Fibroblast of upper back skin (primary cell): ENCODE data around the gene ARG2.
"Not testable (repeated sequence)": the region's sequence is repeated elsewhere in the genome, so short reads cannot be mapped to it uniquely, and the experiment has no call there.

Experiments
- DNase-seq: peaks from one replicate; pipeline ENCODE4 v3.0.0-alpha.2; 2013

The ARG2 gene

DNA sequence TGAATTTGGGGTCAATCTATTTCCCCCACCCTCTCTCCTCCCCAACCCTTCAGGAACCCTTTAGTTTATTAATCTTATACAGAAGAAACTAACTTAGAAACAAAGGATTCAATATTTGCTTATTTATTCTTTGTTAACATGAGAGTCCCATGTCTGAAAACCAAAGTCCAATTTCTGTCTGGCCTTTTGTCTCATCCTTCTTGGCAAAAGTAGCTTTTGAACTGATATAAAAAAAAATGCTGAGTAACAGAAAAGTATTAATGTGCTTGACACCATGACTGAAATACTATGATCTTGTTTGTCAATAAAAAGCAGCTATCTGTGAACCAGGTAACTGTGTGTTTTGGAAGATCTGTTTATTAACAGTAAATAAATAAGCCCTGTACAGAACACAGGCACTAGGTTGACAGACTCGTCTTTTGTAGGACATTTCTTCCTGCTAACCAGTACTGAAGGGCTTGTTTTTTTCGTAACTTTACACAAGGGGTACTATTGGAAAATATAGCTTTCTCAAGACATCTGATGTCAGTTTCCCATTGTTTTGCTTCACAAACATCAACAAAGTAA, 30.4 kb upstream of the ARG2 start:
- DNase-seq, result no peak

DNA sequence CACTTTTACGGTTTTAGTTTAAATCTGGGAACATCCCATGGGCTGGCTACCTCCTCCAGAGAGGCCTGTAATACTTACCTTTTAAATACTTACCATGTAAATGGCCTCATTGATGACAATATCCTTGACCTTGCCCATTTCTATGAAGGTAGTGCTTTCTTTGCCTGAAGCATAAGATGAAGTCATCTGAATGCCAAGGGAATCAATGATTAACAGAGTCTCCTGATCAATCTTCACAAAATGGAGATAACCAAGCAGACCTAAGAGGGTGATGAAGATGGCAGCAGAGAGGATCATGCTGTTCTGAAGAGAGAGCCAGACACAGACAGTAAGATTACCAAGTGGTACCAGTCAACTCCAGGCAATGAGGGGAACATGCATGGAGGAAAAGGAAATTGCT, 26.1 kb upstream of the ARG2 start:
- DNase-seq, result not testable (repeated sequence)

DNA sequence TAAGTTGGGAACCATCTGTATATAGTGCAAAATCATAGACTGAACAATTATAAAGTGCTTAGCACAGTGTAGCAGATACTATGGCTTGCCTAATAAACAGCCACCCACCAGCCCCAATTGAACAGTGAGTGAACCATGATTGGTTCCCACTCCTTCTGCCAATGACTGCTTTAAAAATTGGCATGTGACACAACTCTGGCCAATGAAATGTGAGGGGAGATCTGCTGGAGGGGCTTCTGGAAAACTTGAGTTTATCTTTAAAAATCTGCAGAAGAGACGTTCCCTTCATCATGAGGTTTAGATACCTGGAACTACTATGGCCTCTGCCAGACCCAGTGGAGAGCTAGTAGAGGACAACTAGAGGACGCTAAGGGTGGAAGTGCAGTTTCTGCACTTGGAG, 24.3 kb upstream of the ARG2 start:
- DNase-seq, result no peak

DNA sequence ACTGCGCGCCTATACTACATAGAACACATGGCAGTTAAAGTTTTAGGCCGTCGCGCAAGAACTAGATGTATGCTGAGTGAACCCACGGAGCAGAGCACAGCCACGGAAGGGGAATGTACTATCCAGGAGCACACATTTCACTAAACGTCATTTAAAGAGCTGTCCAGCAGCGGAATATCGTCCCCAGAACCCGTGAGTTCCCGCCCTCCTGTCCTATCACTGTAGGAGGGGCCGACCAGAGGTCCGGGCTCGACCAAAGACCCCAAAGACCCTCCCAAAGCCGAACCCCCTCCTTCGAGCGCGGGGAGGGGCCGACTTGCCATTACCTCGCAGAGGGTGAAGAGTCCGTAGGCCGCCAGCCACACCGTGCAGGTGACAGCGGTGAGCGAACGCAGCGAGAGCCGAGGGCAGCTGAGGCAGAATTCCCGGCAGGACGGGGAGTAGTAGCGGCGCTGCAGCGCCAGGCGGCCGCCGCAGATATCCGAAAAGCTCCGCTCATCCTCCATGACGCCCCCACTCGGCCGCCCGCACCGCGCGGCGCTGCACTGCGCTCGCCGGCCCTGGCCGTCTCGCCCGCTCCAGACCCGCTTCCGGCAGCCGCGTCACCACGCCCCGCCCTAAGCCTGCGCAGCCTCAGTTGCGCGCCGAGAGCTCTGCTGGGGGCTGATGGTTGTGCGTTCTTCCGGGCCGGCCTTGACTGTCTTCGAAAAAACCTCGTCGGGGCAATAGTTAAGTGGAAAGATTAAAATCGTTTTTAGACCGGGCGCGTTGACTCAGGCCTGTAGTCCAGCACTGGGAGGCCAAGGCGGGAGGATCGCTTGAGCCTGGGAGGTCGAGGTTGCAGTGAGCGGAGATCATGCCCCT, 19.8 kb upstream of the ARG2 start, which contains the start of gene PIGH:
TSS of gene PIGH (minus strand) at position 571 of the 864 bp plus-strand sequence. CDS start at position 506, 65 bp downstream.
- DNase-seq, result peak; percentile 86

DNA sequence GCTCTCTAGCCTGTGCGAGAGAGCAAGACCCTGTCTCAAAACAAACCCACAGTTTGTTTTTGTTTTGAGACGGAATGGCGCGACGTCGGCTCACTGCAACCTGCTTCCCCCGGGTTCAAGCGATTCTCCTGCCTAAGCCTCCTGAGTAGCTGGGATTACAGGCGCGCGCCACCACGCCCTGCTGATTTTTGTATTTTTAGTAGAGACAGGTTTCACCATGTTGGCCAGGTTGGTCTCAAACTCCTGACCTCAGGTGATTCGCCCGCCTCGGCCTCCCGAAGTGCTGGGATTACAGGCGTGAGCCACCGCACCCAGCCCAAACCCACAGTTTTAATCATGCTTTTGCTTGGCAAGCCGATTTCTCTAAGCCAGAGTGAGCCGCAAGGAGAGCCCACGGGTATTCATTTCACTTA, 19.2 kb upstream of the ARG2 start:
- not testable (repeated sequence) for DNase-seq

DNA sequence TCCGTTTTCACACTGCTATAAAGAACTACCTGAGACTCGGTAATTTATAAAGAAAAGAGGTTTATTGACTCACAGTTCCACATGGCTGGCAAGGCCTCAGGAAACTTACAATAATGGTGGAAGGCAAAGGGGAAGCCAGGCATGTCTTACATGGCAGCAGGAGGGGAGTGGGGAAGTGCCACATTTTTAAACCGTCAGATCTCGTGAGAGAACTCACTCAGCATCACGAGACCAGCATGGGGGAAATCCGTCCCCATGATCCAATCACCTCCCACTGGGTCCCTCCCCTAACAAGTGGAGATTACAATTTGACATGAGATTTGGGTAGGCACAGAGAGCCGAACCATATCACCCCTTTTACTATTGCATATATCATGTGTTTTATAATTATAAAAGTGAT, 17.6 kb upstream of the ARG2 start:
- DNase-seq, result no peak

DNA sequence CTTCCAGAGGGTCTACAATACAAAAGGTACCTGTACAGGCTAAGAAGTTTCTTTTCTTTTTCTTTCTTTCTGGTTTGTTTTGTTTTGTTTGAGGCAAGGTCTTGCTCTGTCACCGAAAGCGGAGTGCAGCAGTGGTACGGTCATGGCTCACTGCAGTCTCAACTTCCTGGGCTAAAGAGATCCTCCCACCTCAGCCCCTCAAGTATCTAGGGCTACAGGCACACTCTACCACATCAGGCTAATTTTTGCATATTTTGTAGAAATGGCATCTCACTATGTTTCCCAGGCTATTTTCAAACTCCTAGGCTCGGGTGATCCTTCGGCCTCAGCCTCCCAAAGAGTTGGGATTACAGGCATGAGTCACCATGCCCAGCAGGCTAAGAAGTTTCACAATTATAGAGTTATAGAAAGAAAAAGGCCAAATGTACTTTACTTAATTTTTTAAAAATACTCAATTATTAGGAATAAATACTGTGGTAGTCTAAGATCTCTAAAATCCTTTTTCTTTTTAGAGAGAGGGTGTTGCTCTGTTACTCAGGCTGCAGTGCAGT, 16.6 kb upstream of the ARG2 start:
- DNase-seq, result no peak

DNA sequence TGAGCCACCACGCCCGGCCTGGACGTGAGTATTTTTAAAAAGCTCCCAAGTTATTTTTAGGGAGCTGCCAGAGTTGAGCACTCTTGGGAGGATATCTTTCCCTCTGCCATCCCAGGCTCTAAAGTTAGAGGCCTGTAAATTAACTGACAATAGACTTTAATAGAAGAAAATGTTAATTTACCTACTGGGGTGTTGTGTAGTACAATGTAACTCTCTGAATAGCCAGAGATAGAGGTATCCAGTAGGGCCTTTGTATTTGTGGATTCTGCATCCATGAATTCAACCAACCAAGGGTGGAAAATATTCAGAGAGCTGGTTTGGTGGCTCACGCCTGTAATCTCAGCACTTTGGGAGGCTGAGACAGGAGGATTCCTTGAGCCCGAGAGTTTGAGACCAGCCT, 12.1 kb upstream of the ARG2 start:
- no peak for DNase-seq

DNA sequence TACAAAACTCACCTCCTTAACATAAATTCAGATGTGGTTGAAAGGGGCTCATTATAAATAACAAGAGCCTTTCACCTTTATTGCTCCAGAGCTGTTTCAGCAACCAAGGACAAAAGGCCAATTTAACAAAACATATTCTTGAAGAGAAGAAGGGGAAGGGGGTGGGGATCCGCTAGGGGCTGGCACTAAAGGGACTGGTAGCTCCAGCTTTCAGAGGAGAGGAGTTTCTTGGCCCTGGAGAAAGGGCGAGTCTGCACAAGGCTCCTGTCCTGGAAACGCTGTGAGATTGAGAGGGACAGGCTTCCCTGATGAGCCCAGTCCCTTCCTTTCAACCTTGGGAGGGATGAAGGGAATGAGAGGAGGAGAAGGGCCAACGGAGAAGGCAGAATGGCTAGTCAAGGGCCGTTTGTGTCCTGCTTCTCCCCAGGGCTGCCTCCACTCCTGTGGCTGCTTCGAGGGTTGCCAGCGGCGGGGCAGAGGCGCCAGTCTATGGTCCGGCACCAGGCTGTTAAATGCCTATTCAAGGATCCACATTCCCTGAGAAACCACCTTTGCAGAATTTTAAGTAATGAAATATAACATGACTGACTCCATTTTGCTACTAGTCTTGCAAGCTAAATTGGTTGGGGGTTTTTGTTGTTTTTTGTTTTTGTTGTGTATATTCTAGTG, 9.9 kb upstream of the ARG2 start:
- DNase-seq, result no peak

DNA sequence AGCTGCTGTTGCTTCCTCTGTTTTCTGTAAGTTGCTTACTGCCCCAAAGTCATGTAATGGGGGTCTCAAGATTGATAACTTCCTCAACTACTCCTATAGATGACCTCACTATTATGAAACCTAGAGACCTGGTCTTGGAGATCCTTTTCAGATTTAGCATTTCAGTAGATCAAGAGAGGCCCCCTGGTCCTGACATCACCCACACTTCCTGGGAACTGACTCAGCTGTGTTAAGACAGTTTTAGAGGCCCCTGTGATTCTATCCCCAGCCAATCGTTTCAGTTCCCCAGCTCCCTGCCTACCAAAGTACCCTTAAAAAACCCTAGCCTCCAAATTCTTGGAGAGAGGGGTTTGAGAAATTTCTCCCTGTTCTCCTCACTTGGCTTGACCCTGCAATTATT, 9.2 kb upstream of the ARG2 start:
- no peak for DNase-seq

DNA sequence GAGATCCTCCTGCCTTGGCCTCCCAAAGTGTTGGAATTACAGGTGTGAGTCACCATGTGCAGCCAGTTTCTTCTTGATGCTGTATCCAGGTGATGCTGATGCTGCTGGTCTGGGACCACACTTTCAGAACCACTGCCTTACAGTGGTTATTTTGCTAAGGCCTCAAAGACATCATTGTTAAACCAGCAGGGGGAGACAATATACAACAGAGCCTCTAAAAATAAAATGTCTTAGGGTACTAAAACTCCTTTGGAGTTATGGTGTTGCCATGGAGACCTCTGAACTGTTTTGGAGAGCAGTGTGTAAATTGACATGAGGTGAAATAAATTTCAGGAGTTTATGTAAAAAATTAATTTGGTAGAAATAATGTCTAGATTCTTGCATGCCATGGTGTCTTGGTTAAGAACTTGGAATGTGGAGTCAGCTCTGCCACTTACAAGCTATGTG, 1.1 kb upstream of the ARG2 start:
- DNase-seq, result peak; percentile 79

DNA sequence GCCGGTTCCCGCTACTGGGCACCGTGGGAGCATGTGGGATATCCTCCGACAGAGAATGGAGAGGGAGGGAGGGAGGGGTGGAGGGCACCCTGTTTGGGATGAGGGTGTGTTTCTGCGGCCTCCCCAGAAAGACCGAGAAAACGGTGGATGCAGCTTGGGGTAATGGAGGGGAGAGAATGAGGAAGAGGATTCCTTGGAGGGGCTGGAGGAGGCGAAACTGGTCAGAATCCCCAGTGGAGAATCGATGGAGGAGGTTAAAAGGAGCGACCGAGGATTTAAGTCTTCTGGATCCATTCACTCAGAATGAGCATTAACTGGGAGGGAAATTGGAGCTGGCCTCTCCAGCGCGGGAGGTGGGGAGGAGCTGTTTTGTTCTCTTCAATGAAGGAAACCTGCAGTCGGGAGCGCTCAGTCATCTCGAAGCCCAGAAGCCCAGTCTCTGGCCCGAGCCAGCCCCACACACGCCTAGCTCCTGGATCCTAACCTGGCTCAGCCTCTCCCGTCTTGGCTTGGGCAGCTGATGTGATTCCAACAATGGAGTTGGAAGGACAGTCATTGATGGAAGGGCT, 581 bp downstream of the ARG2 start:
- DNase-seq, result peak; percentile 6

DNA sequence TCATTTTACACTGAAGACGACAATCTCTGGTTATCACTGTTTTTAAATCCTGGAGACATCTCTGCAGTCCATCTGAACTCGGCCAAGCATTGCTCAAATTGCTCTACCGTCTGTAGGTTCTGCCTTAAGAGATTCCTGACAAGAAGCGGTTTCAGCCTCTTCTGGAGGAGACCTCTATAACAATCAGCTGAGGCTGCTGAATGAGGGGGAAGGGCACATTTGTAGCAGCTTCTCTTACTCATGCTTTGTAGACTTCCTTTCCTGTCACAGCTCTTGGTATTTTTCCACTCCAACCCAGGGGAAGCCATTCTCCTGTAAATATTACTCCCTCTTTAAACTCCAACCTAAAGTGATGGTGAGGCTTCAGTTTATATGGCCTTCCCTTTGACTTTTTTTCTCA, 3.0 kb downstream of the ARG2 start:
- DNase-seq, result peak; percentile 88

DNA sequence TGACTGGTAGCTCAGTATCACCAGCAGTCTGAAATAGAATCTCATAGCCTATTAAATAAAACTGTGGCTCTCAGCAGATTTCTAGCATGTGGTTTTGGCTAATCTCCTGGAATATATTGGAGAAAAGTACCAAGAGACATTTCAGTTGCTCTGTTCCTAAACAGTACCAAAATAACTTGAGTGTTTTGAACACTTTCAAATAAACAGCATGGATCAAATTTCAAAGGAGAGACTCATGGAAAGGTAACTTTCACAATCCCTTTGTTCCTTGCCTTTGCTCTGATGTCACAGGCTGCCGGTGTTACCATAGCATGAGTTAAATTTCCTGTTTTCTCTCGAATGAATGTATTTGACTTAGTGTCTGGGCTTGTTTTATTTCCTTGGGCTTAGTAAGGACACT, 3.4 kb downstream of the ARG2 start:
- DNase-seq, result no peak

DNA sequence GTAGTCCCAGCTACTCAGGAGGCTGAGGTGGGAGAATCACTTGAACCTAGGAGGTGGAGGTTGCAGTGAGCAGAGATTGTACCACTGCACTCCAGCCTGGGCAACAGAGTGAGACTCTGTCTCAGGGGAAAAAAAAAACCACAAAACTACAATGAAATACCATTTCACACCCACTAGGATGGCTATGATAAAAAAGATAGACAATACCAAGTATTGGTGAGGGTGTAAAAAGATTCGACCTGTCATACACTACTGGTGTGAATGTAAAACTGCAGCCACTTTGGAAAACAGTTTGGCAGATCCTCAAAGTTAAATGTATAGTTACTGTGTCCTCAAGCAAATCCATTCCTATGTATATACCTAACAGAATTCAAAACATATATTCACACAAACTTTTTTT, 6.4 kb downstream of the ARG2 start:
- not testable (repeated sequence) for DNase-seq

DNA sequence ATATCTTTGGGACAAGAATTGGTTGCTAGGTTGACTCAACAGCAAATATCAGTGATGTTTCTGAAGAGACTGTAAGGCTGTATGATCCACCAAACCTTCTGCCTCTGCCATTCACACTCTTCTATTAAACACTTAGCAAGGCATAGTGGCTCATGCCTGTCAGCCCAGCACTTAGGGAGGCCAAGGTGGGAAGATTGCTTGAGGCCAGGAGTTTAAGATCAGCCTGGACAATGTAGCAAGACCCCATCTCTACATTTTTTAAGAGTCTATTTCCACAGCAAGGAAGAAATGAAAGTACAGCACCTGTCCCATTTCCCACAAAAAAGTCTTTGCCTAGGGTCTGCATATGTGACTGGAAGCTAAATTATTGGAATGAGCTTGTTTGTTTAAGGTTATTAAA, 7.8 kb downstream of the ARG2 start:
- DNase-seq, result no peak

DNA sequence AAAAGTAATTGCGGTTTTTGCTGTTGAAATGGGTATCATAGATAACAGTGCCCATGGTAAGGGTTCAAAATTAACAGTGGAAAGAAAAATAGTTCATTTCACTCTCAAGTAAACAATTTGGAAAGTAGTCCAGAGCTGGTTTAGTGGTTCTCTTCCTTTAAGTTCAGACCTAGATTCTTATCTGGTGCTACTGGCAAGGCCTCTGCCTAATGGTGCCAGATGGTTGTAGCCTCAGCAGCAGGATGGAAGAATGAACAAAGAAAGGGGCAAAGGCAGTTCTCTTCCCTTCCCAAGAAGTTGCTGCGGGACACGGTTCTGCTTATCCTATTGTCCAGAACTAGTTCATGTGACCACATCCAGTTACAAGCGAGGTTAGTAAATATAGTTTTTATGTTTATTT, 10.5 kb downstream of the ARG2 start:
- DNase-seq, result no peak

DNA sequence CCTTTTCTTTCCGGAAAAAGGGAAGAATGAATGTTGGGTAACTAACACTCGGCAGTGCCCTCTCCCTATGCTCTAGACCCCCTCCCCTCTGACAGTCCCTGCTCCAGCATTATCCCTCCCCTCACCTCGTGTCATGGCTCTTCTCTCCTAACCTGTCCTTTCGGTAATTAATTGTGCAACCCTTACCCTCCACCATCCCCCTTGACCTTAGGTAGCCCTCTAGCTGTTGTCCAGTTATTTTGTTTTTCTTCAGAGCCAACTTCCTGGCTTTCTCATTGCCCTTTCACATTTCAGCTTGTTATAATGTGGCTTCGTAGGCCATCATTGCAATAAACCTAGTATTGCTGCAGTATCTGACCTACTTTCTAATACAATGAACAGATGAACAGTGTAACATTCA, 11.2 kb downstream of the ARG2 start:
- no peak for DNase-seq

DNA sequence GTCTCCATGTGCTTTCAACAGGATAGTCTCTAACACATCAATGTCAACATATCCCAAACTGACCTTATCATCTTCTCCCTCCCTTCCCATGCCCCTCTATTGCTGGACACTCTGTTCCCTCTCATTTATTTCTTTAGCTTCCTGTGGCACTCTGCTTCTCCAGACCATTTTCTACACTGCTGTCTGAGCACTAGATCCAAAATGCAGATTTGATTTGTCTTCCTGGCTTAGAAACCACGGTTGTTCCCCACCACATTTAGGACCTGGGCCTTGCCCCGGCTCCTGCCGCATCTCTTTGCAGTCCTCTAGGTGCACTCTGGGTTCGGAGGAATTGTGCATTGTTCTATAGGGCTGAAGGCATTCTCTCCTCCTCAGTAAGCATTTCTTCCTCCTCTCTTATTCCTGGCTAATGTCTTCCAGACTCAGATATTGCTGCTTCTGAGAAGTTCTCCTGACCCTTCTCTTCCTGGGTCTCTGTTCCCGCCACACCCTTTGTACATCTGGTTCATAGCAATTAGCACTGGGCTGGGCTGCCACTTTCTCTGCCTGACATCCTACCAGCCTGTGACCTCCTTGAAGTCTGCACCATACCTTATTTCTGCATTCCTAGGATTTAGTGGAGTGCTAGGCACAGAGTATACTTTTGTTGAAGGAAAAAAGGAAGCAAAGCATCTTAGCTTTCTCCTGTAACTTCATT, 13.9 kb downstream of the ARG2 start:
- no peak for DNase-seq

DNA sequence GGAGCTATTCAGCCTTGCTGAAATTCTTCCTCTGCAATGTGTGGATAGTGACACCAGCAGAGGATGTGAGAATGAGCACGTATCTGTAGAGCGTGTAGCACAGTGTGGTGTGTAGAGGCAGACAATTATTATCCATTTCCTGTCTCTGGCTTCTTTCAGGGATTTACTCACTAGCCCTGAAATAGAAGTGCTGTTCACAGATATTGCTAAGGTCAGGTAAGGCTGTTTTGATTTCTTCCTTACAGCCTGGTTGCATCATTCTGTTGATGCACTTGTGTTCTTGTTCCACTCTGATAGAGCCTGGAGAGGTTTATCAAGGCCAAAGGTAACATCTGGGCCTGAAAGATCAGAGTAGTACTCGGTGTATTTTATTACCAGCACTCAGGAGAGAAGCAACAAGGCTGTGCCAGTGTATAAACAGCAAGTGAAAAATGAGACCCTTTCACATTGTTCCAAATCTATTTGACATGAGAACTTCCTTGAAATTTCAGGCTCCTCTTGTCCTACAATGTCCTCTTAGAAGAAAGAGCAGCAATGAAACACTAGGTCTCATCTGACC, 16.7 kb downstream of the ARG2 start:
- DNase-seq, result peak; percentile 73

DNA sequence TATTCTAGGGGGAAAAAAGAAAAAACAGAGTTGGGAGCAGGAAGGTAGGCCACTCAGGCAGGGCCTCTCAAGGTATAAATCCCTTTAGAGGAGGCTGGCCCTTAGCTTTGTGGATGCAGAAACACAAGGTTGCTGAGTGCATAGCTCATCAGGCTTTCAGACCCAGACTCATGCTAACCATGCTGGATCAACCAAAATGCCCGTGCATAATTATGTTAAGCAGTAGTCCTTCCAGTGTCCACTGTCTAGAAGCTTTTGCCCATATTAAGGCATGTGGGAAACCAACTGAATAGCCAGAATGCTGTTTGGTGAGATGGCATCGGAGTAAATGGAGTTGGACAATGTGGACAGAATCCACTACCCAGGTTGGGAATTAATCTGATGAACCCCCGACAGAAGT, 18.9 kb downstream of the ARG2 start:
- DNase-seq, result no peak

DNA sequence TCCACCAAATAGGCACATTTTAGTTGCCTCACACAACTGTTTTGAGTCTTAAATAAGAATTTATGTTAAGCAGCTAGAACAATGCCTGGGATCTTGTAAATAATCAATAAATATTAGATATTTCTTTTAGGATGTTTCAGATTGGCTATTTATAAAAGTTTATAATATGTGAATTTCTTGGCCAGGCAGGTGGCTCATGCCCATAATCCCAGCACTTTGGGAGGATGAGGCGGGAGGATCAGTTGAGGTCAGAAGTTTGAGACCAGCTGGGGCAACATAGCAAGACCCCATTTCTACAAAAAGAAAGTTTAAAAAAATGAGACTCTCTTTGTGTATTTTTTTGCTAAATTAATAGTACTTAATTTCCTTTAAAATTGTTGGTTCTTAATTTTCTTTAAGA, 21.8 kb downstream of the ARG2 start:
- no peak for DNase-seq
